ENCODE results near the gene RHOC.

DNA sequence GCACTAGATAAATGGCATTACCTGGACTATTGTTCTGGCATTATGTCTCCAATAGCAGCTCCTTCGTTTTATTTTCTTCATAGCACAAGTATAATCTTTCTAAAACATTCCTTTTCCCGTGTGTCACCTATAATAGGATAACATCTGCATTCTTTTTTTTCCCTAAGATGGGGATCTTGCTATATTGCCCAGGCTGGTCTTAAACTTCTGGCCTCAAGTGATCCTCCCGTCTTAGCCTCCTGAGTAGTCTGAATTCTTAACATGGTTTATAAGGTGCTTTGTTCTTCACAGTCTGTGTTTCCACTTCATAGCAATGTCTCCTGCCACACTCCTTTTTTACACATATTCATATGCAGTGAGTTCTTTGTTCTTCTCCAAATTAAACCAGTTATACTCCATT, 41.1 kb downstream of the RHOC start:
- TF ChIP-seq, protein P1, sequence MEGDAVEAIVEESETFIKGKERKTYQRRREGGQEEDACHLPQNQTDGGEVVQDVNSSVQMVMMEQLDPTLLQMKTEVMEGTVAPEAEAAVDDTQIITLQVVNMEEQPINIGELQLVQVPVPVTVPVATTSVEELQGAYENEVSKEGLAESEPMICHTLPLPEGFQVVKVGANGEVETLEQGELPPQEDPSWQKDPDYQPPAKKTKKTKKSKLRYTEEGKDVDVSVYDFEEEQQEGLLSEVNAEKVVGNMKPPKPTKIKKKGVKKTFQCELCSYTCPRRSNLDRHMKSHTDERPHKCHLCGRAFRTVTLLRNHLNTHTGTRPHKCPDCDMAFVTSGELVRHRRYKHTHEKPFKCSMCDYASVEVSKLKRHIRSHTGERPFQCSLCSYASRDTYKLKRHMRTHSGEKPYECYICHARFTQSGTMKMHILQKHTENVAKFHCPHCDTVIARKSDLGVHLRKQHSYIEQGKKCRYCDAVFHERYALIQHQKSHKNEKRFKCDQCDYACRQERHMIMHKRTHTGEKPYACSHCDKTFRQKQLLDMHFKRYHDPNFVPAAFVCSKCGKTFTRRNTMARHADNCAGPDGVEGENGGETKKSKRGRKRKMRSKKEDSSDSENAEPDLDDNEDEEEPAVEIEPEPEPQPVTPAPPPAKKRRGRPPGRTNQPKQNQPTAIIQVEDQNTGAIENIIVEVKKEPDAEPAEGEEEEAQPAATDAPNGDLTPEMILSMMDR (IDR thresholded peaks at IDR 0.05), result no peak
- TF ChIP-seq POLR2A (IDR thresholded peaks at IDR 0.05), result no peak
